ENCODE results near the gene DIO1. TPM values are rescaled to one million over a fixed set of nuclear protein-coding genes. Genes with fewer than 3 reads are reported as not detected.

The DIO1 gene
- total RNA-seq, 1 donor from 2014 or later: not detected

DNA sequence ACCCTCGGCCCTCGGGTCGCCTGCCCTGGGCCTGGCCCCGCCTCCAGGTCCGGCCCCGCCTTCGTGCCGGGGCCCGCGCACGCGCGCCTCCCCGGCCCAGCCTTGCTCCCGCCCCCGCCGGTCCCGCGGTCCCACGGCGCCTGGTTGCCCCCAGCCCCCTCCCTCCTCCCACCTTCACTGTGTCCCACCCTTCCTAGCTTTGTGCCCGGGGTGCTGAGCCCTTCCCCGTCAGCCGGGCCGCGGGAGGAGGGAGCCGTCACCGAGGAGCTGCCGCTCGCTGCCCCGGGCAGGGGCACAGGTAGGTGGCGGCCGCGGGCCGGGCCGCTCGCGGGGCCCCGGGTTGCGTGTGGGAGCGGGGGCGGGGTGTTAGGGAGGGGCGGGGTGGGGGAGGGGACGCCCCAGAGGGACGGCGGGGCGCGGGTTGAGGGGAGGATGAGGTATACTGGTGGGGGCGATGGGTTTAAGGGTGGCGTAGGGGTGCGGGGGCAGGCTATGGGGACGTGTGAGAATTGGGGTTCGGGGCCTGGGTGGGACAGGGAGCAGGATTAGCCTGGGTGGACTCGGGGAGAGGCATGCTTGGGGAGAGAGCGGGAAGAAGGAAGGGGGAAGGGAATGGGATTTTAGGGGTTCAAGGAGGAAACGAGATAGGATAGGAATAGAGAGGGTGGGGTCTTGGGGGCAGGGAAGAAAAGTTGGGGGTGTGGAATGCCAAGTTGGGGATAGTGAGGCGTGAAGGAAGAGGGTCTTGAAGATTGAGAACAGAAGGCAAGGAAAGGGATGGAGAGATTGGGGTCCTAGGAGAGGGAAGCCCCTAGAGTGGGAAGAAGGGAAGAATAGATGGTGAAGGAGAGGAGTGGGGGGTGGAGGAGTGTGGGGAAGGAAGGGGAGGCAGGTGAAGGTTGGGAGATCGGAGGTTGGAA is 52.5 kb downstream of the DIO1 start, which contains the start of gene LRRC42:
Gene LRRC42 (plus strand): TSS at position 99 of the 920 bp plus-strand sequence. CDS start 5,650 bp downstream, outside the sequence.
- TF ChIP-seq, protein P1, sequence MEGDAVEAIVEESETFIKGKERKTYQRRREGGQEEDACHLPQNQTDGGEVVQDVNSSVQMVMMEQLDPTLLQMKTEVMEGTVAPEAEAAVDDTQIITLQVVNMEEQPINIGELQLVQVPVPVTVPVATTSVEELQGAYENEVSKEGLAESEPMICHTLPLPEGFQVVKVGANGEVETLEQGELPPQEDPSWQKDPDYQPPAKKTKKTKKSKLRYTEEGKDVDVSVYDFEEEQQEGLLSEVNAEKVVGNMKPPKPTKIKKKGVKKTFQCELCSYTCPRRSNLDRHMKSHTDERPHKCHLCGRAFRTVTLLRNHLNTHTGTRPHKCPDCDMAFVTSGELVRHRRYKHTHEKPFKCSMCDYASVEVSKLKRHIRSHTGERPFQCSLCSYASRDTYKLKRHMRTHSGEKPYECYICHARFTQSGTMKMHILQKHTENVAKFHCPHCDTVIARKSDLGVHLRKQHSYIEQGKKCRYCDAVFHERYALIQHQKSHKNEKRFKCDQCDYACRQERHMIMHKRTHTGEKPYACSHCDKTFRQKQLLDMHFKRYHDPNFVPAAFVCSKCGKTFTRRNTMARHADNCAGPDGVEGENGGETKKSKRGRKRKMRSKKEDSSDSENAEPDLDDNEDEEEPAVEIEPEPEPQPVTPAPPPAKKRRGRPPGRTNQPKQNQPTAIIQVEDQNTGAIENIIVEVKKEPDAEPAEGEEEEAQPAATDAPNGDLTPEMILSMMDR (IDR thresholded peaks at IDR 0.05): peak; percentile 63
- peak within 1 kb of the TSS; percentile 93 for H3K4me3 Mint-ChIP-seq (ENCODE audit: unreplicated experiment)
- no peaks in the 10 kb centered on the region for H3K9me3 Mint-ChIP-seq (ENCODE audit: low read depth)
- no peaks in the 10 kb centered on the region for H3K36me3 Mint-ChIP-seq (ENCODE audit: low read depth)
- no peak for DNase-seq (ENCODE audit: low spot score)
- peaks cover 59% of the 10 kb centered on the region for H3K4me1 Mint-ChIP-seq (ENCODE audit: low read depth)
- H3K27ac Mint-ChIP-seq (ENCODE audit: unreplicated experiment): peak within 1 kb of the TSS; percentile 95
- no peaks in the 10 kb centered on the region for H3K27me3 Mint-ChIP-seq (ENCODE audit: low read depth)

DNA sequence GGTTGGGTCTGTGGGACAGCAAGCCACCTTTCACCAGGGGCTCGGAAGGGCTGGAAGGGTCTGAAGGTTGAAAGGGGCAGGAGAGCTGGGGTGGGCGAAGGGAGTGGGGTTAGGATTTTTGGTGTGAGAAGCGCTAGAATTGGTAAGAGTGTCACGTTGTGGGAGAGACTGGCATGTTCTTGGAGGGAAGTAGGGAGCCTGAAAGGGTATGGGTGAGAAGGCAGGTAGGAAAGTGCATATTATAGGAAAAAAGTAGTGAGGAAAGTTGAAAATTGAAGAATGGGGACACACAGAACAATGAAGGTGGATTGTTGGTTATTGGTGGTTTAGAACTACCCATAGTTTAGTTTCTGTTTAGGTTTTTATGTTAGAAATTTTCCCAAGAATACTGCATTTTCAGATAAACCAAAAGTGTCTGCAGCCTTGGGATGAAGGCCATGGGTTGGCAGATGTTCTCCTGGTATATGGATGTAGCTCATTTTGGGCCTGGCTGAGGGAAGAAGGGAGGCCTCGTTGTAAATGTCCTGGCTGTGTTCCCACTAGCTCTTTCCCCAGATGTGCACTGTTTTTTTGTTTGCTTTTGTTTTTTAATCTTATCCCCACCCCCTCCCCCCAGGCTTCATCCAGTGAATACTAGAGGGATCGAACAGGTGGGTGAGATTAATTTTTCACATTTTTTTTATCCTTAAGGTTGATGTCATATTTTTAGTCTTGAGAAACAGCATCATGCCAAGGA is 53.4 kb downstream of the DIO1 start:
- Mint-ChIP-seq H3K27me3 (ENCODE audit: low read depth) (no peaks in the 10 kb centered on the region), H3K4me1 (ENCODE audit: low read depth) (peaks cover 59% of the 10 kb centered on the region), H3K36me3 (ENCODE audit: low read depth) (no peaks in the 10 kb centered on the region), H3K9me3 (ENCODE audit: low read depth) (no peaks in the 10 kb centered on the region), H3K27ac (ENCODE audit: unreplicated experiment) (peak overlapping the region; percentile 85), H3K4me3 (ENCODE audit: unreplicated experiment) (peak overlapping the region; percentile 93)
- DNase-seq (ENCODE audit: low spot score): no peak
- TF ChIP-seq, protein P1 (IDR thresholded peaks at IDR 0.05): no peak

DNA sequence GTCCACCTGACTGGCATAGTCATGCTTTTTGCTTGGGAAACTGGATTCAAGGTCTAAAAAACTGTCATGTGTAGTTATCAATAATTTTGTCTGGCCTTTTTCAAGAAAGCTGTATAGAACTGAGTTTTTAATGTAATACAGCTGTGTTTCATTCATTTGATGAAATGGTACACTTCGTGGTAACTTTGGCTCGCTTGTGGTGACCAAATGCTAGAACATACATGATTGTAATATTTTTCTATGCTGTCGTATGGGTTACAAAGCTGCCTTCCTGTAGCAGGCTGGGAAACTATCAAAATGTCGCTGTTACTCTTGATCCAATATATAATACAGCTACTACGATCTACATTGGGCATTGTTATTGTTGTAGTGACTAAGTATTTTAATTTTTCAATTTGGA is 54.3 kb downstream of the DIO1 start:
- H3K4me3 Mint-ChIP-seq (ENCODE audit: unreplicated experiment): no peak overlapping the region
- peaks cover 52% of the 10 kb centered on the region for H3K4me1 Mint-ChIP-seq (ENCODE audit: low read depth)
- H3K27me3 Mint-ChIP-seq (ENCODE audit: low read depth): no peaks in the 10 kb centered on the region
- TF ChIP-seq, protein P1 (IDR thresholded peaks at IDR 0.05): no peak
- DNase-seq (ENCODE audit: low spot score): no peak
- H3K36me3 Mint-ChIP-seq (ENCODE audit: low read depth): peaks cover 5% of the 10 kb centered on the region
- peak overlapping the region; percentile 57 for H3K27ac Mint-ChIP-seq (ENCODE audit: unreplicated experiment)
- no peaks in the 10 kb centered on the region for H3K9me3 Mint-ChIP-seq (ENCODE audit: low read depth)

DNA sequence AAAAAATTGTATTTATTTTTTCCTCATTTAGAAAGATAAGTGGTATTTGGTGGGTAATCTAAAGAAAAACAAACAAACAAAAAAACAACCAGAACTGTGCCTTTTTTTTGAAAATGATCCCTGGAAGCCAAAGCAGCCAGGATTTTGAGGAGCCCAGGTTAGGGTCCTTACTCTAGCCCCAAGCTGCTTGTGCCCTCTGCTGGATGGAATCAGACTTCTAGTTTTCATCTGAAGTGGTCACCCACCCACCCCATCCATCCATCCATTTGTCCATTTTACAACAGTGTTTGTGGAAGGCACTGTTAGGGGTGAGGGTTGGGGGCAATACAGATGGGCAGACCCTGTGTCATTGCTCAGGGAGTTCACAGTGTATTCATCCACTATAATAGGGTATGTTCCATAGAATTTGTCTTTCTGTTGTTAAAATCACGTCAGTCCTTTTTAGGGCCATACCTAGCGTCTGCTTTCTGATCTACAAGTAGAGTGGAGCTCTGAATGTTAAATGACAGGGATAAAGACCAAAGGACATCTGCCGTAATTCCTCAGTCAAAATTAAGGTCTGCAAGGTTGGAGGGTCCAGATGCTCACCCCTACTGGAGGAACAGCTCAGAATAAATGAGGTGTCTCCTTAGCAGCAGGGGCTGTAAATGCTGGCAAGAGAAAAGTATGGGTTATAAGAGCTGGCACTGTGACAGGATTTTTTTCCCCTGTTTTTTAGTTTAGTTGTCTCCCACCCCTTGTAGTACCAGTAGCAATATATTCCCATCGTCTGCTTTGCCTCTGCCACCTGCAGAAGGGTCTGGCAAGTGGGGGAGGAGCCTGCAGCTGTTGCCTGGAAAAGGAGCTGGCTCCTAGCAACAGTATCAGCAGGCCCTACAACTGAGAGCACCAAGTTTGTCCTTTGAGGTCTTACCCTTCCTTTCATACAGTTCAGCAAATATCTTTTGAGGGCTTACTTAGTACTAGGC is 55.3 kb downstream of the DIO1 start:
- peaks cover 5% of the 10 kb centered on the region for H3K36me3 Mint-ChIP-seq (ENCODE audit: low read depth)
- no peak for DNase-seq (ENCODE audit: low spot score)
- H3K27ac Mint-ChIP-seq (ENCODE audit: unreplicated experiment): no peak overlapping the region
- H3K4me3 Mint-ChIP-seq (ENCODE audit: unreplicated experiment): no peak overlapping the region
- H3K9me3 Mint-ChIP-seq (ENCODE audit: low read depth): no peaks in the 10 kb centered on the region
- H3K27me3 Mint-ChIP-seq (ENCODE audit: low read depth): no peaks in the 10 kb centered on the region
- peaks cover 44% of the 10 kb centered on the region for H3K4me1 Mint-ChIP-seq (ENCODE audit: low read depth)
- TF ChIP-seq, protein P1 (IDR thresholded peaks at IDR 0.05): peak; percentile 82
